Measurements from ENCODE around the gene AKR1A1.

DNA sequence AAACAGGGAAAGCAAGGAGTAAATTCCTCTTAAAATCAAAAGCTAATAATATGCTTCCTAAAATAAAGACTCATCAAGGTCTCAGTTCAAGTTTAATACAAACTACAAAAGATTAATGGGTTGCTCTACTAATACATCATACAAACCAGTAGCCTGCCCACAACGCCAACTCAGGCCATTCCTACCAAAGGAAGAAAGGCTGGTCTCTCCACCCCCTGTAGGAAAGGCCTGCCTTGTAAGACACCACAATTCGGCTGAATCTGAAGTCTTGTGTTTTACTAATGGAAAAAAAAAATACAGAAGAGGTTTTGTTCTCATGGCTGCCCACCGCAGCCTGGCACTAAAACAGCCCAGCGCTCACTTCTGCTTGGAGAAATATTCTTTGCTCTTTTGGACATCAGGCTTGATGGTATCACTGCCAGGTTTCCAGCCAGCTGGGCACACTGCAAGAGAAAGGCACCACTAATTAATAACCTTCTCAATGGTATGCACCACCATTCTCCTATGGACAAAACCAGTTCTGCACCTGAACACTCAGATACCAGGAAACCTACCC, 39.6 kb upstream of the AKR1A1 start:
- TF ChIP-seq, protein P1, sequence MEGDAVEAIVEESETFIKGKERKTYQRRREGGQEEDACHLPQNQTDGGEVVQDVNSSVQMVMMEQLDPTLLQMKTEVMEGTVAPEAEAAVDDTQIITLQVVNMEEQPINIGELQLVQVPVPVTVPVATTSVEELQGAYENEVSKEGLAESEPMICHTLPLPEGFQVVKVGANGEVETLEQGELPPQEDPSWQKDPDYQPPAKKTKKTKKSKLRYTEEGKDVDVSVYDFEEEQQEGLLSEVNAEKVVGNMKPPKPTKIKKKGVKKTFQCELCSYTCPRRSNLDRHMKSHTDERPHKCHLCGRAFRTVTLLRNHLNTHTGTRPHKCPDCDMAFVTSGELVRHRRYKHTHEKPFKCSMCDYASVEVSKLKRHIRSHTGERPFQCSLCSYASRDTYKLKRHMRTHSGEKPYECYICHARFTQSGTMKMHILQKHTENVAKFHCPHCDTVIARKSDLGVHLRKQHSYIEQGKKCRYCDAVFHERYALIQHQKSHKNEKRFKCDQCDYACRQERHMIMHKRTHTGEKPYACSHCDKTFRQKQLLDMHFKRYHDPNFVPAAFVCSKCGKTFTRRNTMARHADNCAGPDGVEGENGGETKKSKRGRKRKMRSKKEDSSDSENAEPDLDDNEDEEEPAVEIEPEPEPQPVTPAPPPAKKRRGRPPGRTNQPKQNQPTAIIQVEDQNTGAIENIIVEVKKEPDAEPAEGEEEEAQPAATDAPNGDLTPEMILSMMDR (IDR thresholded peaks at IDR 0.05): no peak
- TF ChIP-seq POLR2A (IDR thresholded peaks at IDR 0.05): no peak
